Nephron progenitor cell (in vitro differentiated cells): ENCODE measurements around the gene MORC2.
A peak's percentile ranks its signal among the peaks of the same experiment; 100 is the strongest.

Source experiments
- DNase-seq: peaks from one replicate; pipeline ENCODE4 v3.0.0; 2021
- H3K27ac Mint-ChIP-seq: 2 replicates; pipeline ENCODE4 v1.8.0; 2021; ENCODE audit warnings: mild to moderate bottlenecking, moderate library complexity, mixed read lengths
- H3K27me3 Mint-ChIP-seq: 2 replicates; pipeline ENCODE4 v1.8.0; 2021; ENCODE audit warnings: mild to moderate bottlenecking, low read depth, mixed read lengths; ENCODE audit not compliant: poor library complexity
- H3K36me3 Mint-ChIP-seq: 2 replicates; pipeline ENCODE4 v1.8.0; 2021; ENCODE audit warnings: low read depth, mixed read lengths
- H3K4me1 Mint-ChIP-seq: 2 replicates; pipeline ENCODE4 v1.8.0; 2021; ENCODE audit warnings: mixed read lengths
- H3K4me3 Mint-ChIP-seq: 2 replicates; pipeline ENCODE4 v1.8.0; 2021; ENCODE audit warnings: mild to moderate bottlenecking, moderate library complexity, mixed read lengths
- H3K9me3 Mint-ChIP-seq: 2 replicates; pipeline ENCODE4 v1.8.0; 2021; ENCODE audit warnings: mild to moderate bottlenecking, moderate library complexity, mixed read lengths
- TF ChIP-seq, protein P1 (sequence below): fragments of 200-600 bp; sonication (generic); IDR thresholded peaks from 2 replicates; pipeline ENCODE4 v1.5.0; 2021; ENCODE audit warnings: antibody characterized with exemption

Gene MORC2

DNA sequence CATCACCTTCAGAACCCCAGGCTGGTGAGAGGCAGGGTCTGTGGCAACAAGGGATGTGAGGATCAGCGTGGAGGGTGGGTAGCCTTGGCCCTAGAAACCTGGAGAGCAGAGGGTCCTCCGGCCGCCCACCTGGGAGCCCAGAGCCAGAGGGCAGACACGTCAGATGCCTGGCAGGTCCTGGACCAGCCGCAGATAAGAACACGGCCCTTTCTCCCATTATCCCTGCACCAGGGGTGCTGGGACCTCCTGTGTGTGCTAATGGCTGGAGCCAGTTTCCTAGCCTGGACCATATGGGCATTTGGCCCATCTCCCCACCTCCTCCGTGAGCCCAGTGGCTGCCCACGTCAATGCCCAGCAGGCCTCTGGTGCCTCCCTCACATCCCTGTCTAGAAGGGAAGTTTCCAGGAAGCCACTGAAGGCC is 88.4 kb downstream of the MORC2 start:
- H3K9me3 Mint-ChIP-seq, result no peaks in the 10 kb centered on the region
- H3K27me3 Mint-ChIP-seq, result peaks cover 10% of the 10 kb centered on the region
- H3K4me3 Mint-ChIP-seq, result no peak overlapping the region
- no peak for DNase-seq
- H3K4me1 Mint-ChIP-seq, result peaks cover 19% of the 10 kb centered on the region
- H3K27ac Mint-ChIP-seq, result no peak overlapping the region
- TF ChIP-seq, protein P1, sequence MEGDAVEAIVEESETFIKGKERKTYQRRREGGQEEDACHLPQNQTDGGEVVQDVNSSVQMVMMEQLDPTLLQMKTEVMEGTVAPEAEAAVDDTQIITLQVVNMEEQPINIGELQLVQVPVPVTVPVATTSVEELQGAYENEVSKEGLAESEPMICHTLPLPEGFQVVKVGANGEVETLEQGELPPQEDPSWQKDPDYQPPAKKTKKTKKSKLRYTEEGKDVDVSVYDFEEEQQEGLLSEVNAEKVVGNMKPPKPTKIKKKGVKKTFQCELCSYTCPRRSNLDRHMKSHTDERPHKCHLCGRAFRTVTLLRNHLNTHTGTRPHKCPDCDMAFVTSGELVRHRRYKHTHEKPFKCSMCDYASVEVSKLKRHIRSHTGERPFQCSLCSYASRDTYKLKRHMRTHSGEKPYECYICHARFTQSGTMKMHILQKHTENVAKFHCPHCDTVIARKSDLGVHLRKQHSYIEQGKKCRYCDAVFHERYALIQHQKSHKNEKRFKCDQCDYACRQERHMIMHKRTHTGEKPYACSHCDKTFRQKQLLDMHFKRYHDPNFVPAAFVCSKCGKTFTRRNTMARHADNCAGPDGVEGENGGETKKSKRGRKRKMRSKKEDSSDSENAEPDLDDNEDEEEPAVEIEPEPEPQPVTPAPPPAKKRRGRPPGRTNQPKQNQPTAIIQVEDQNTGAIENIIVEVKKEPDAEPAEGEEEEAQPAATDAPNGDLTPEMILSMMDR, result no peak
- no peaks in the 10 kb centered on the region for H3K36me3 Mint-ChIP-seq

DNA sequence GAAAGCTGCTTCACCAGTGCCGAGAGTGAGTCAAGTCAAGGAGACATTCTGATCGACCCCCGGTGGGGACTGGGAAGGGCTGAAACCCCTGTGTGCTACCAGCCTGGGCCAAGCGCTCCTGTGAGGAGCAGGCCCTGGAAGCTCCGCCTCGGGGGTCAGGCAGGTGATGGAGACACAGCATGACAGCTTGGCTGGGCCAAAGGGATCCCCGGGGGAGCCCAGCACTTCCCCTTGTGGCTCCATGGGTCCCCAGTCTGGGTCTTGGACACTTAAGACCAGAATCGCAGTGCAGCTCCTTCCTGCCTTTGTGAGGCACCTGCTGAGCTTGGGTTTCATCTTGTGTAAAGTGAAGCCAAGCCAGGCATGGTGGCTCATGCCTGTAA is 89.2 kb downstream of the MORC2 start:
- H3K36me3 Mint-ChIP-seq, result no peaks in the 10 kb centered on the region
- peaks cover 10% of the 10 kb centered on the region for H3K27me3 Mint-ChIP-seq
- TF ChIP-seq, protein P1, result no peak
- no peaks in the 10 kb centered on the region for H3K9me3 Mint-ChIP-seq
- no peak for DNase-seq
- H3K27ac Mint-ChIP-seq, result no peak overlapping the region
- H3K4me1 Mint-ChIP-seq, result peaks cover 19% of the 10 kb centered on the region
- no peak overlapping the region for H3K4me3 Mint-ChIP-seq

DNA sequence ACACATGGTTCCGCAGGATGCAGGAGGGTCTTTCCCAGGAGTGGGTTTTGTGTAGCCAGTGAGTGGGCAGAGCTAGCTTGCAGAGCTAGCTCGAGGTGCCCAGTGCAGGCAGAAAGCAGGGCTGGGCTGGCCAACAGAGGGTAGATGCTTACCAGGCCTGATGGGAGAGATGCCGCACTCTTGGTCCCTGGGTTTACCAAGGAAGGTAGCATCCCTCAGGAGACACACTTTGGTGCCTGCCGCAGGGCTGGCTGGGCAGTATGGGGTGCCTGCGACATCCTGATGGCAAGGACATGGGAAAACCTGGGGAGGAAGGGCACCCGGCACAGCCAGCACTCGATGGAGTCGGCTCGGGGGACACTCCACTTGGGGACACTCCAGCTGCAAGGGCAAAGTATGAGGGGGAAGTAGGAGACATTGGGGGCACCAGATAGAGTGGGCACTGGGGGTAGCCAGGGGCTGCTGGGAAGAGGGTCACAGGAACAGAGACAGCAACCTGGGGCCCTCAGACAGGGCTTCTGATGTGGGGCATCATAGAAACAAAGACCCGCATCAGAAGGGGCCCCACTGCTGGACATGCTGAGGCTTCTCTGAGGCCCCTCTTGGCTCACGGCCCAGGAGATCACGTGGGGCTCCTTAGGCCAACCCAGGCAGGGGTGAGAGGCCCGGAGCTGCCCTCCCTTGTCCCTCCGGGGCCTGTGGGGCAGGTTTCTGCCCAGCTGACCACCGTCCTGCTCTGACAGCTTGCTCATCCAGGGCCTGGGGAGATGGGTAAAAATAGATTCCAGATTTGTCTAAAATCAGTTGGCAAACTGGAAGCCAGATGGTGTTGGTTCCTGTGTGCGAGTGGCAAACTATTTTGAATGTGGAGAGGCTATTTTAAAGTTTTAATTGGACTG is 89.8 kb downstream of the MORC2 start:
- TF ChIP-seq, protein P1, result no peak
- Mint-ChIP-seq H3K27me3 (peaks cover 10% of the 10 kb centered on the region), H3K36me3 (no peaks in the 10 kb centered on the region), H3K27ac (no peak overlapping the region), H3K4me1 (peaks cover 19% of the 10 kb centered on the region), H3K4me3 (no peak overlapping the region), H3K9me3 (no peaks in the 10 kb centered on the region)
- no peak for DNase-seq

DNA sequence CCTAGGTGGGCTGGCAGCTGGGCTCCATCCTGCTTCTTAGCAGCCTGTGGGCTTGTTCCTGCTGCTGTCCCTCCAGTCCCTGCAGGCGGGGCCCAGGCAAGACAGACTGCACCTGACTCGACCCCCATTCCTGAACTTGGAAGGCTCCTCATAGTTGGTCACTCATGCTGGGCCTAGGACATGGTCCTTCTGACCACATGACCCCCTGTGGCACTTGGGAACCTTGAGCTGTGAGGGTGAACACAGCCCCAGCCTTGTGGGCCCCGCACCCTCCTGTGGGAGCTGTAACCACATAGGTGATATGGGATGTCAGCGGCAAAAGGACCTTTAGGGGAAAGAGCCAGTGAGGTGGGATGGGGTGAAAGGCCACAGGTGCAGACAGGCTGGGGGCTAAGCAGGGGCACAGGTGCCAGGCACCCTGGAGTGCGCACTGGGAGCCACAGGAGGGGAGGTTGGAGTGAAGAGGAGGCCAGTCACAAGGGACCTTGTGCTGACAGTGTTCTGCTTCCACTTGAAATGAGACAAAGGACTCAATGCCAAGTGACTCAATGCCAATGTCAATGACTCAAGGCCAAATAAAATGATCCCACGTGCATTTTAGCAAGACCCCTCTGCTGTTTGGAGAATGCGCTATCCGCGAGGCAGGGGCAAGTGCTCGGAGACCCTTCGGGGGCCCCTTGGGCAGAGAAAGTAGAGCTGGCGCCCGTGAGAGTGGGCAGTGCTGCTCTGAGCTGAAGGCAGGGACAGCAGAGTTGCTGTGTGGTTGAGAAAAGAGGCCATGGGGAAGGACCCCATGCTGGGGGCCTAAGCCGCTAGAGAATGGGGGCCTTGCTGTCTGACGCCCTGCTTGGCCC is 90.7 kb downstream of the MORC2 start:
- H3K27ac Mint-ChIP-seq, result no peak overlapping the region
- peaks cover 19% of the 10 kb centered on the region for H3K4me1 Mint-ChIP-seq
- no peak overlapping the region for H3K4me3 Mint-ChIP-seq
- peaks cover 10% of the 10 kb centered on the region for H3K27me3 Mint-ChIP-seq
- H3K36me3 Mint-ChIP-seq, result no peaks in the 10 kb centered on the region
- no peaks in the 10 kb centered on the region for H3K9me3 Mint-ChIP-seq
- no peak for DNase-seq
- TF ChIP-seq, protein P1, result no peak

DNA sequence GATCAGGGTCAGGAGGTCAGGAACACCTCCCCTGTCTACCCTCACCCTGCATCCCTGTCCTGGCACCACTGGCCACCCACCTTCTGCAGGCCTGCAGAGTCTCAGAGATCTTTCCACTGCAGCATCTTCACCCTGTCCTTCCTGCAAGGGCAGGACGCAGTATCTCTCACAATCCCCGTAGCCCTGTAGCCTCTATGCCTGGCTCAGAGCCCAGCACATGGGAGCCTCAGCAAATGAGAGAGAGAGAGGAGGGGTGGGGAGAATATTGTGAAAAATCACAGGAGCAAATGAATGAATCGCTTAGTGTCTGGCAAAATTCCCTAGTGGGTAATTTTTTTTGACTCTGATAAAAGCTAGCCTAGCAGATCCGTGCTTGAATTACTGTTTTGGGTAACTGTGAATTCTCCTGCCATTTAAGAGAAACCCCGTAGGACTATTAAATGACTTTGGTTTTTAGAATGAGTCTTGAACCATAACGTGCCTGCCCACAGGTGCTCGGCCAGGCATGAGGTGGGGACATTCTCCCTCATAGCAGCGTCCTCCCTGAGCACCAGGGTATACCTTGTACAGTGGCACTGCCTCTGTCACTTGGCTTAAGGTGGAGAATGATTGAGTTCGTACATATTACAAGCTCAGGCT is 91.5 kb downstream of the MORC2 start:
- peak overlapping the region; percentile 12 for H3K27ac Mint-ChIP-seq
- no peaks in the 10 kb centered on the region for H3K9me3 Mint-ChIP-seq
- H3K36me3 Mint-ChIP-seq, result no peaks in the 10 kb centered on the region
- H3K4me3 Mint-ChIP-seq, result no peak overlapping the region
- peaks cover 10% of the 10 kb centered on the region for H3K27me3 Mint-ChIP-seq
- TF ChIP-seq, protein P1, result no peak
- no peak for DNase-seq
- peaks cover 19% of the 10 kb centered on the region for H3K4me1 Mint-ChIP-seq
